Measurements from ENCODE around the gene C16orf89. TPM values are rescaled to one million over a fixed set of nuclear protein-coding genes. Genes with fewer than 3 reads are reported as not detected.

Gene C16orf89, protein sequence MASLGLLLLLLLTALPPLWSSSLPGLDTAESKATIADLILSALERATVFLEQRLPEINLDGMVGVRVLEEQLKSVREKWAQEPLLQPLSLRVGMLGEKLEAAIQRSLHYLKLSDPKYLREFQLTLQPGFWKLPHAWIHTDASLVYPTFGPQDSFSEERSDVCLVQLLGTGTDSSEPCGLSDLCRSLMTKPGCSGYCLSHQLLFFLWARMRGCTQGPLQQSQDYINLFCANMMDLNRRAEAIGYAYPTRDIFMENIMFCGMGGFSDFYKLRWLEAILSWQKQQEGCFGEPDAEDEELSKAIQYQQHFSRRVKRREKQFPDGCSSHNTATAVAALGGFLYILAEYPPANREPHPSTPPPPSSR
- total RNA-seq: 0.92 and 1.4 TPM in 2 replicates

DNA sequence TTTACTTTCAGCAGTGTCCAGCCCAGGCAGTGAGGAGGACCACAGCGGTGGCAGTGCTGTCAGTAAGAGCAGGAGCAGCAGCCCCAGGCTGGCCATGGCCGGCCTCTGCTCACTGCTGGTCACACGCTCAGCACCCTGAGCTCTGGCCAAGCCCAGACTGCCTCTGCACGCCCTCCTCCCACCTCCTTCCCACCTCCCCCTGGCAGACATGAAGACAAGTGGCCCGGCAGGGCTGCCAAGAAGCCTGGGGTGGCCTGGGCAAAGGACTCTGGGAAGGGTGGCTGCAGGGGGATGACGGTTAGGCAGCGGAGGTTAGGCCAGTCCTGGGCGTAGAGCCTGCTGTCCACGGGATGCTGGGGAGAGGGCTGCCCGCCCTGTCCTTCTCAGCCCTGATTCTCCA is at the start of gene C16orf89:
Gene C16orf89, minus strand, starts transcription at position 144 of the 400 bp plus-strand sequence. Its CDS starts 48 bp downstream, at position 96.

DNA sequence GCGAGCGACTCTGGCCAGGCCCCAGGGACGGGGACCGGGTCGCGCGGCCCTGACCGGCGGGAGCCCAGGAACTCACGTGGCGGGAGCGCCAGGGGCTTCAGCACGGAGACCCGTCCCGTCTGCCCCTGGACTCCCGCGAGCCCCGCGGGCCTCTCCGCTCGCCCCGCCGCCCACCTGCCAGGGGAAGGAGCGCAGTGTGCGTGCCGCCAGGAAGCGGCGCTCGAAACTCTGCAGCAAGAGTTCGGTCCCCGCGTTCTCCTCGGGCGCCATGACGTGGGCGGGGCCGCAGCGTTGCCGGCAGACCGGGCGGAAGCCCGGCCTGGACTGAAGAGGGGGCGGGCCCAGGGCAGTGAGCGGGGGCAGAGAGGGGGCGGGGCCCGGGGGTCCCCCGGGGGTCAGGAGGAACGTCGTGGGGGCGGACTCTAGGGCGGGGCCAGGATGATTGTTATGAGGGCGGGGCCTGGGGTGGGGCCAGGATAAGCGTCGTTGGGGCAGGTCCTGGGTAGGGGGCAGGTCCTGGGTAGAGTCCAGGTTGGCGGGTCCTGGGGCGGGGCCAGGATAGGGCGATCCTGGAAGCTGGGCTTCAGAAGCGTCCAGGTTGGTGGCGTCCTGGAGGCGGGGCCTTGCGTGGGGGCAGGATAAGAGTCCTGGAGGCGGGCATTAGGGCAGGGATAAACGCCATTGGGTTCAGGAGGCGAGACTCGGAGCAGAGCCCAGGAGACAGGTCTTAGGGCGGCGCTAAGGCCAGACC is 31.9 kb upstream of the C16orf89 start, which contains the start of gene EEF2KMT:
Gene EEF2KMT, minus strand, starts transcription at position 326 of the 751 bp plus-strand sequence. Its CDS starts 56 bp downstream, at position 270.

DNA sequence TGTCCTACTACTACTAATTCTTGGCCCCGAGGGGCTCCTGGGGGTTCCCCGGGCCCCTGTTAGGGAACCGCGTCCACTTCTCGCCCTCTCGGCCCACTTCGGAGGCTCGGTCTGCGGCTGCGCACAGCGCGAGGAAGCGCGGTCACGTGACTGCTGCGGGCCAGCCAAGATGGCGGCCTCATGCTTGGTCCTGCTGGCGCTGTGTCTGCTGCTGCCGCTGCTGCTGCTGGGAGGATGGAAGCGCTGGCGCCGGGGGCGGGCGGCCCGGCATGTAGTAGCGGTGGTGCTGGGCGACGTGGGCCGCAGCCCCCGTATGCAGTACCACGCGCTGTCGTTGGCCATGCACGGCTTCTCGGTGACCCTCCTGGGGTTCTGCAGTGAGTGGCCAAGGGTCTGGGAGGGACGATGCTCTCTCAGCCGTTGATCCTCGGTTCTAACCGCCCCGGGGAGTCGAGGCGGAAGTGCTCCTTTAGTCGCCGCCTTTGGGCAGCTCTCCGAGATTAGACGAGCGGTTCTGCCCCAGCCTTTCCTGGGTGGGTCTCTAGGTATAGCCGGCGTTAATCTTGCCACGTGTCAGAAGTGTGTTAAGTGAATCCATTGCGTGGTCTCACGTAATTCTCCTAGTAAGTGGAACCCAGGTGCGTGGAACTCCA is 6.1 kb upstream of the C16orf89 start, which contains the start of gene ALG1:
Gene ALG1, plus strand, starts transcription at position 163 of the 653 bp plus-strand sequence. Its CDS starts 7 bp downstream, at position 170.

GRCh38 chr16:5033256-5034166 is 32.2 kb downstream of the C16orf89 start, which contains the start of gene NAGPA:
TSS of gene NAGPA (minus strand) at chr16:5033935. CDS start at chr16:5033914, 21 bp downstream.

Other genes with a start within 250 kb of the C16orf89 start
- gene GLYR1, start 218.7 kb downstream of the C16orf89 start, total RNA-seq: 43.9 and 52.4 TPM in 2 replicates
- gene UBN1, start 218.5 kb downstream of the C16orf89 start, total RNA-seq: 19.0 and 23.9 TPM in 2 replicates
- 12.2 and 15.2 TPM in 2 replicates for gene PPL, start 128.8 kb downstream of the C16orf89 start, total RNA-seq
- gene SEC14L5, start 107.6 kb downstream of the C16orf89 start, total RNA-seq: 0.13 and 0.19 TPM in 2 replicates
- gene NAGPA, start 32.0 kb downstream of the C16orf89 start, total RNA-seq: 18.2 and 19.8 TPM in 2 replicates
- gene ALG1, start 5.9 kb upstream of the C16orf89 start, total RNA-seq: 26.8 and 36.9 TPM in 2 replicates
- 7.5 and 9.8 TPM in 2 replicates for gene EEF2KMT, start 31.8 kb upstream of the C16orf89 start, total RNA-seq

Measured in aortic smooth muscle cell (primary cell).